ENCODE data around the gene CYB561D1.

DNA sequence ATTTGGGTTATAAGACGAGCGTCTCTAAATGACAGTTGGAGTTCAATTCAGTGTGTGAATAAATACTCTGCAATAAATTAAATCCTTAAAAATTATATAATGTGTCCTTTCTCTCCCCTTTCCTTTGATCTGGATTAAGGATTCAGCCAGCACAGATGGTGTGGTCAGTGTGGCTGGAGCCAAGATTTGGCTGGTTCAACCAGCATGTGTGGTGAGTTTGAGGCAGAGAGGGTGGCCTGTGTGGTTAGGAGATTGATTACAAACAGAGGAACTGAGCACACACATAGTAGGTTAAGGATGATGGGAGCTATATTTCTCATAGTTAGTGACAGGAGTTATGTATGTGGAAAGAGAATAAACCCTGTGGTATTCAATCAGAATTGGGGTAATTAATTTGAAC is 29.8 kb downstream of the CYB561D1 start:
- TF ChIP-seq POLR2AphosphoS5 (IDR thresholded peaks at IDR 0.05; ENCODE audit: control insufficient read depth, insufficient read depth, low read depth, low read length): no peak
- TF ChIP-seq NR3C1 (CRISPR knock-in tag; IDR thresholded peaks at IDR 0.05): no peak
- TF ChIP-seq, protein P1, sequence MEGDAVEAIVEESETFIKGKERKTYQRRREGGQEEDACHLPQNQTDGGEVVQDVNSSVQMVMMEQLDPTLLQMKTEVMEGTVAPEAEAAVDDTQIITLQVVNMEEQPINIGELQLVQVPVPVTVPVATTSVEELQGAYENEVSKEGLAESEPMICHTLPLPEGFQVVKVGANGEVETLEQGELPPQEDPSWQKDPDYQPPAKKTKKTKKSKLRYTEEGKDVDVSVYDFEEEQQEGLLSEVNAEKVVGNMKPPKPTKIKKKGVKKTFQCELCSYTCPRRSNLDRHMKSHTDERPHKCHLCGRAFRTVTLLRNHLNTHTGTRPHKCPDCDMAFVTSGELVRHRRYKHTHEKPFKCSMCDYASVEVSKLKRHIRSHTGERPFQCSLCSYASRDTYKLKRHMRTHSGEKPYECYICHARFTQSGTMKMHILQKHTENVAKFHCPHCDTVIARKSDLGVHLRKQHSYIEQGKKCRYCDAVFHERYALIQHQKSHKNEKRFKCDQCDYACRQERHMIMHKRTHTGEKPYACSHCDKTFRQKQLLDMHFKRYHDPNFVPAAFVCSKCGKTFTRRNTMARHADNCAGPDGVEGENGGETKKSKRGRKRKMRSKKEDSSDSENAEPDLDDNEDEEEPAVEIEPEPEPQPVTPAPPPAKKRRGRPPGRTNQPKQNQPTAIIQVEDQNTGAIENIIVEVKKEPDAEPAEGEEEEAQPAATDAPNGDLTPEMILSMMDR (IDR thresholded peaks at IDR 0.05 in 2 of 3, conservative IDR thresholded peaks at IDR 0.05 in 1 of 3; ENCODE audit: insufficient read depth in 2 of 3, low read depth in 1 of 3, low read length in 3 of 3): no peak
- TF ChIP-seq PHF20 (IDR thresholded peaks at IDR 0.05; ENCODE audit: partially characterized antibody): no peak
- TF ChIP-seq MAFK (IDR thresholded peaks at IDR 0.05; ENCODE audit: low read length): no peak
- TF ChIP-seq CBX5 (IDR thresholded peaks at IDR 0.05; ENCODE audit: borderline replicate concordance, low read depth): no peak
- TF ChIP-seq, protein P2, sequence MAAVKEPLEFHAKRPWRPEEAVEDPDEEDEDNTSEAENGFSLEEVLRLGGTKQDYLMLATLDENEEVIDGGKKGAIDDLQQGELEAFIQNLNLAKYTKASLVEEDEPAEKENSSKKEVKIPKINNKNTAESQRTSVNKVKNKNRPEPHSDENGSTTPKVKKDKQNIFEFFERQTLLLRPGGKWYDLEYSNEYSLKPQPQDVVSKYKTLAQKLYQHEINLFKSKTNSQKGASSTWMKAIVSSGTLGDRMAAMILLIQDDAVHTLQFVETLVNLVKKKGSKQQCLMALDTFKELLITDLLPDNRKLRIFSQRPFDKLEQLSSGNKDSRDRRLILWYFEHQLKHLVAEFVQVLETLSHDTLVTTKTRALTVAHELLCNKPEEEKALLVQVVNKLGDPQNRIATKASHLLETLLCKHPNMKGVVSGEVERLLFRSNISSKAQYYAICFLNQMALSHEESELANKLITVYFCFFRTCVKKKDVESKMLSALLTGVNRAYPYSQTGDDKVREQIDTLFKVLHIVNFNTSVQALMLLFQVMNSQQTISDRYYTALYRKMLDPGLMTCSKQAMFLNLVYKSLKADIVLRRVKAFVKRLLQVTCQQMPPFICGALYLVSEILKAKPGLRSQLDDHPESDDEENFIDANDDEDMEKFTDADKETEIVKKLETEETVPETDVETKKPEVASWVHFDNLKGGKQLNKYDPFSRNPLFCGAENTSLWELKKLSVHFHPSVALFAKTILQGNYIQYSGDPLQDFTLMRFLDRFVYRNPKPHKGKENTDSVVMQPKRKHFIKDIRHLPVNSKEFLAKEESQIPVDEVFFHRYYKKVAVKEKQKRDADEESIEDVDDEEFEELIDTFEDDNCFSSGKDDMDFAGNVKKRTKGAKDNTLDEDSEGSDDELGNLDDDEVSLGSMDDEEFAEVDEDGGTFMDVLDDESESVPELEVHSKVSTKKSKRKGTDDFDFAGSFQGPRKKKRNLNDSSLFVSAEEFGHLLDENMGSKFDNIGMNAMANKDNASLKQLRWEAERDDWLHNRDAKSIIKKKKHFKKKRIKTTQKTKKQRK (IDR thresholded peaks at IDR 0.05; ENCODE audit: borderline replicate concordance, low read depth, low read length): no peak
- no peak for TF ChIP-seq JUN (IDR thresholded peaks at IDR 0.05; ENCODE audit: borderline replicate concordance, low read depth, low read length)
- no peak for TF ChIP-seq JUN (CRISPR knock-in tag; IDR thresholded peaks at IDR 0.05; ENCODE audit: borderline replicate concordance)
- no peak for TF ChIP-seq CREM (IDR thresholded peaks at IDR 0.05; ENCODE audit: low read depth)

Measured in K562 (cell line).